Liver (tissue), 9 donors: ENCODE measurements around the gene DGCR6L. TPM values are rescaled to one million over a fixed set of nuclear protein-coding genes. Genes with fewer than 3 reads are reported as not detected.
"Not testable (repeated sequence)": the region's sequence is repeated elsewhere in the genome, so short reads cannot be mapped to it uniquely, and the experiment has no call there.

Experiments
- DNase-seq: peaks from one replicate; pipeline ENCODE4 v3.0.0-alpha.2; 2017; ENCODE audit warnings: low spot score
- H3K27ac ChIP-seq, 2 donors: one replicate each; pipeline ENCODE4 v1.7.0; 2013; ENCODE audit warnings: inconsistent platforms in 2 of 2, low read length in 2 of 2, control low read depth in 1 of 2, low read depth in 1 of 2, mild to moderate bottlenecking in 1 of 2
- H3K27me3 ChIP-seq, 4 donors: one replicate each; pipeline versions ENCODE4 v1.6.1 to v1.7.0; 2013; ENCODE audit warnings: low read length in 3 of 4, inconsistent platforms in 1 of 4, mild to moderate bottlenecking in 1 of 4, moderate library complexity in 1 of 4; ENCODE audit not compliant: control insufficient read depth in 4 of 4, insufficient read depth in 4 of 4
- H3K36me3 ChIP-seq, 4 donors: one replicate each; pipeline versions ENCODE4 v1.6.1 to v1.7.0; 2013; ENCODE audit warnings: low read length in 3 of 4, mild to moderate bottlenecking in 3 of 4, low read depth in 1 of 4, moderate library complexity in 1 of 4; ENCODE audit not compliant: control insufficient read depth in 4 of 4, insufficient read depth in 3 of 4
- H3K4me1 ChIP-seq, 4 donors: one replicate each; pipeline versions ENCODE4 v1.6.1 to v1.7.0; 2013; ENCODE audit warnings: low read length in 3 of 4, mild to moderate bottlenecking in 3 of 4, moderate library complexity in 1 of 4; ENCODE audit not compliant: control insufficient read depth in 4 of 4, insufficient read depth in 4 of 4
- H3K4me3 ChIP-seq, 3 donors: one replicate each; pipeline versions ENCODE4 v1.6.1 to v1.7.0; 2013; ENCODE audit warnings: low read length in 3 of 3, control low read depth in 1 of 3, low read depth in 1 of 3, mild to moderate bottlenecking in 1 of 3
- H3K9ac ChIP-seq, 2 donors: one replicate each; pipeline ENCODE4 v1.7.0; 2013; ENCODE audit warnings: low read length in 2 of 2, mild to moderate bottlenecking in 2 of 2, moderate library complexity in 2 of 2, control low read depth in 1 of 2, low read depth in 1 of 2
- H3K9me3 ChIP-seq, 4 donors: one replicate each; pipeline versions ENCODE4 v1.6.1 to v1.7.0; 2013; ENCODE audit warnings: low read length in 3 of 4; ENCODE audit not compliant: control insufficient read depth in 4 of 4
- EGR1 ChIP-seq, 2 donors: IDR thresholded peaks; 2 replicates each; pipeline ENCODE4 v1.6.1; 2016 to 2018; ENCODE audit warnings: antibody characterized with exemption in 2 of 2, low read depth in 2 of 2
- FOXA1 ChIP-seq: IDR thresholded peaks from 2 replicates; pipeline ENCODE4 v1.6.1; 2016; ENCODE audit warnings: antibody characterized with exemption
- FOXA2 ChIP-seq: IDR thresholded peaks from 2 replicates; pipeline ENCODE4 v1.6.1; 2016; ENCODE audit warnings: antibody characterized with exemption
- GABPA ChIP-seq, 2 donors: IDR thresholded peaks in 1 of 2; conservative IDR thresholded peaks in 1 of 2; 2 replicates each; pipeline ENCODE4 v1.6.1; 2016; ENCODE audit warnings: antibody characterized with exemption in 2 of 2, mild to moderate bottlenecking in 1 of 2, moderate library complexity in 1 of 2
- HNF4A ChIP-seq, 2 donors: conservative IDR thresholded peaks; 2 replicates each; pipeline ENCODE4 v1.6.1; 2016; ENCODE audit warnings: antibody characterized with exemption in 2 of 2, mild to moderate bottlenecking in 2 of 2
- HNF4G ChIP-seq: IDR thresholded peaks from 2 replicates; pipeline ENCODE4 v1.6.1; 2016; ENCODE audit warnings: antibody characterized with exemption
- NR2F2 ChIP-seq: IDR thresholded peaks from 2 replicates; pipeline ENCODE4 v1.6.1; 2016; ENCODE audit warnings: antibody characterized with exemption
- RAD21 ChIP-seq, 2 donors: IDR thresholded peaks; 2 replicates each; pipeline ENCODE4 v1.6.1; 2016; ENCODE audit warnings: antibody characterized with exemption in 2 of 2, mild to moderate bottlenecking in 2 of 2
- RXRA ChIP-seq, 2 donors: IDR thresholded peaks; 2 replicates each; pipeline ENCODE4 v1.6.1; 2017 to 2018; ENCODE audit warnings: antibody characterized with exemption in 2 of 2, mild to moderate bottlenecking in 1 of 2
- SP1 ChIP-seq: IDR thresholded peaks from 2 replicates; pipeline ENCODE4 v1.6.1; 2018; ENCODE audit warnings: antibody characterized with exemption, mild to moderate bottlenecking
- TAF1 ChIP-seq: conservative IDR thresholded peaks from 2 replicates; pipeline ENCODE4 v1.6.1; 2016; ENCODE audit warnings: antibody characterized with exemption, mild to moderate bottlenecking
- YY1 ChIP-seq: IDR thresholded peaks from 2 replicates; pipeline ENCODE4 v1.6.1; 2016; ENCODE audit warnings: antibody characterized with exemption, mild to moderate bottlenecking
- ZBTB33 ChIP-seq: IDR thresholded peaks from 2 replicates; pipeline ENCODE4 v1.6.1; 2016; ENCODE audit warnings: antibody characterized with exemption
- WGBS: extraction: QIAGEN DNeasy Blood & Tissue Kit; methylation state at CpG from one replicate; pipeline ENCODE4 v1.1.7; 2013; 5-methylcytosine and 5-hydroxymethylcytosine counted together
- polyA plus RNA-seq, 2 donors: library from polyadenylated mRNA; stranded (reverse) in 1 of 2; unstranded in 1 of 2; fragments of 200-250 nt in 1 of 2; fragments of >200 nt in 1 of 2; fragmentation: Nextera tagmentation in 1 of 2; extraction: Ambion mirVana in 1 of 2; gene quantifications; one replicate each; pipeline versions ENCODE4 v1.2.1 to v1.2.3, GENCODE V29; 2013 to 2015
- total RNA-seq, 2 donors: library from RNA; depleted of rRNA; stranded (reverse); fragments of >200 nt; gene quantifications; one replicate each; pipeline ENCODE4 v1.2.3, GENCODE V29; 2014
- TF ChIP-seq, protein P1 (sequence below): IDR thresholded peaks from 2 replicates; pipeline ENCODE4 v1.6.1; 2016; ENCODE audit warnings: antibody characterized with exemption
- donor health status: healthy.
- donor health status: healthy.
- donor health status: healthy.
- donor health status: healthy.
- donor health status: healthy.

Gene DGCR6L
- total and polyA plus RNA-seq, 4 donors: 40.7 to 105 (median 73.5) TPM

- no peak overlapping the region for H3K9ac ChIP-seq
- WGBS: 81% methylated on average over 7 of the region's 7 CpGs
Observed at GRCh38 chr22:20276468-20276867, 43.4 kb downstream of the DGCR6L start.

GRCh38 chr22:20275836-20276235 is 44.0 kb downstream of the DGCR6L start:
- Histone ChIP-seq H3K36me3 (no peaks in the 10 kb centered on the region), H3K9me3 (no peaks in the 10 kb centered on the region), H3K4me1 (no peaks in the 10 kb centered on the region), H3K27ac (no peak overlapping the region), H3K27me3 (no peaks in the 10 kb centered on the region), H3K4me3 (no peak overlapping the region), H3K9ac (no peak overlapping the region)
- no peak for TF ChIP-seq FOXA2
- no peak for TF ChIP-seq FOXA1
- no peak for TF ChIP-seq ZBTB33
- no peak for TF ChIP-seq HNF4G
- no peak for TF ChIP-seq TAF1
- TF ChIP-seq, protein P1, sequence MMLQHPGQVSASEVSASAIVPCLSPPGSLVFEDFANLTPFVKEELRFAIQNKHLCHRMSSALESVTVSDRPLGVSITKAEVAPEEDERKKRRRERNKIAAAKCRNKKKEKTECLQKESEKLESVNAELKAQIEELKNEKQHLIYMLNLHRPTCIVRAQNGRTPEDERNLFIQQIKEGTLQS: no peak
- 97% methylated on average over 13 of the region's 13 CpGs for WGBS
- DNase-seq: no peak

More at GRCh38 chr22:20276468-20276867, 43.4 kb downstream of the DGCR6L start:
- Histone ChIP-seq H3K9me3 (no peaks in the 10 kb centered on the region), H3K36me3 (no peaks in the 10 kb centered on the region), H3K4me3 (no peak overlapping the region), H3K27ac (no peak overlapping the region), H3K27me3 (no peaks in the 10 kb centered on the region), H3K4me1 (no peaks in the 10 kb centered on the region)
- TF ChIP-seq GABPA (IDR thresholded peaks at IDR 0.05 in 1 of 2, conservative IDR thresholded peaks at IDR 0.05 in 1 of 2): no peak
- TF ChIP-seq SP1: no peak
- TF ChIP-seq HNF4A (conservative IDR thresholded peaks at IDR 0.05): no peak
- TF ChIP-seq EGR1 (IDR thresholded peaks at IDR 0.05; ENCODE audit: low read depth in 2 of 2): no peak
- no peak for TF ChIP-seq NR2F2
- no peak for TF ChIP-seq RAD21 (IDR thresholded peaks at IDR 0.05)
- no peak for TF ChIP-seq RXRA (IDR thresholded peaks at IDR 0.05)
- TF ChIP-seq, protein P1: no peak
- TF ChIP-seq TAF1: no peak
- no peak for TF ChIP-seq HNF4G
- TF ChIP-seq FOXA1: no peak
- TF ChIP-seq YY1: no peak
- no peak for DNase-seq

DNA sequence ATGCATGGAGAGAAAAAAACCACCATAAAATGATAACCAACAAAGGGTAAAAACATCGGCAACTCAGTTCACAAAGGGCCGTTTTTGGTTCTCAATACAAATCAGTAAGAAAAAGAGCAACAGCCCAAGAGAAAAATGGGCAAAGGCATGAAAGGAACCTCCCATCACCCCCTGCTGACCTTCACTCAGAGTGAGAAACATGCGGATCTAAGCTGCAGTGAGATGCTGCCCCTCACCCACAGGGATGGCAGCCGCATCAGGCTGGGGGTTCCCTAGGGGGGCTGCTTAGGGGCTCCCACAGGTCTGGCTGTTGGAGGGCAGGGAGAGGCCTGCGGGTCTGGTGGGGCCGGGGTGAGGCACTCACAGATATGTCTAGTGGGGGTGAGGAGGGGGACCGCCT is 44.5 kb downstream of the DGCR6L start:
- not testable (repeated sequence) for H3K4me1 ChIP-seq, H3K27ac ChIP-seq, H3K27me3 ChIP-seq, DNase-seq, H3K36me3 ChIP-seq, H3K9ac ChIP-seq, H3K9me3 ChIP-seq, H3K4me3 ChIP-seq
- 90% methylated on average over 5 of the region's 7 CpGs for WGBS

DNA sequence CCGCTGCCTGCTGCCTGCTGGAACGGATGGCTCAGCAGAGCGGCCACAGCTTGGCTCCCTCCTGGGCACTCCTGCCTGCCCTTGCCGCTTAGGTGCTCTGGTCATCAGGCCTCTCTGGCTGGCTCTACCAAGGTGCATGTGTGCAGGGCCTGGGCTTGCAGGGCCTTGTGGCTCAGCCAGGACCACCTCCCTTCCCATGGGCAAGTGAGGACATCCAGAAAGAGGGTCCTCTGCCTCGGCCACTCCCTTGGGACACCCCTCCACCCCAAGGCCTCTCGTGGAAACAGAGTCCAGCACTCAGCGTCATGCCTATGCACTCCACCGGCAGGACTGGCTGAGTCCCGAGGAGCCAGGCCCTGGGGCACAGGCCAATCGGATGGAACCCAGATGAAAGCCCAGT is 45.5 kb downstream of the DGCR6L start:
- DNase-seq, H3K36me3 ChIP-seq, H3K27me3 ChIP-seq, H3K4me1 ChIP-seq, H3K4me3 ChIP-seq, H3K9me3 ChIP-seq, H3K27ac ChIP-seq, H3K9ac ChIP-seq: not testable (repeated sequence)
- 94% methylated on average over 9 of the region's 10 CpGs for WGBS
